Measurements from ENCODE around the gene UBE2QL1.

- TF ChIP-seq GATA3 (IDR thresholded peaks at IDR 0.05; ENCODE audit: low read depth, low read length) (no peak), GATA2 (IDR thresholded peaks at IDR 0.05; ENCODE audit: low read depth, low read length) (no peak)
Measured at GRCh38 chr5:6403416-6403815, 45.2 kb upstream of the UBE2QL1 start.

All from SH-SY5Y (cell line).